ENCODE data around the gene PCGF1.
"Not testable (repeated sequence)": the region's sequence is repeated elsewhere in the genome, so short reads cannot be mapped to it uniquely, and the experiment has no call there.

Gene PCGF1

DNA sequence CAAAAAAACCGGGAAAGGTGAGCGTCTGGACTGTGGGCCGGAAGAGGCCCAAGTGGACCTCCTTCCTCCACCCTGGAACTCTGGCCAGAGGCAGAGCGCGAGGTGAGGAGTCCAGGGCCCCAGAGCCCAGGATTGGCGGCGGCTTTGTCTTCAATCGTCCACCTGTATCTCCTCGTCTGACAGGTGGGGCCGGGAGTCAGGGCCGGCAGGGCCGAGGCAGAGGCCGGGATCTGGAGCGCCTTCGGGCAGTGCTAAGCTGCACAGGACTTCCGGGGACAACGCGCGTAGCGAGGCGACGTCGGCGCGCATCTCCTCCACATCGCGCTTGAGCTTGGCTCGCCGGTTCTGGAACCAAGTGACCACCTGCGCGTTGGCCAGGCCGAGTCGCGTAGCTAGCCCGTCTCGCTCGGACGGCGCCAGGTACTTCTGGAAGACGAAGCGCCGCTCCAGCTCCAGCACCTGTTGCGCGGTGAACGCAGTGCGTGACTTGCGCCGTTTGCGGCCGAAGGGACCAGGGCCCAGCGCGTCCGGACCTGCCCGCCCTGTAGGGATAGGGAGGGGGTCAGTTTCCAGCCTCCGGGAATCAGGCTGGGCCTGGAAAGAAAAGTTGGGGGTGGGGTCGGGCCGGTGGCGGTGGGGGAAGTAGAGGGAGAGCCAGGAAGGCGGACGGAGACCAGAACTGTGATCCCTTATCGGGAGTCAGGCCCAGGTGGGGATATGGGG lies 9.6 kb downstream of the PCGF1 start:
- no peak overlapping the region for H3K27ac ChIP-seq (ENCODE audit: insufficient read depth, low read depth, low read length, poor library complexity, severe bottlenecking)
- no peaks in the 10 kb centered on the region for H3K36me3 ChIP-seq (ENCODE audit: control insufficient read depth, insufficient read depth, low read length)
- H3K27me3 ChIP-seq (ENCODE audit: control insufficient read depth, insufficient read depth, low read length, poor library complexity, severe bottlenecking), result peaks cover 80% of the 10 kb centered on the region
- 4% methylated on average over 61 of the region's 61 CpGs for WGBS, 2 experiments
- peak overlapping the region; percentile 29 for H3K4me3 ChIP-seq (ENCODE audit: insufficient read depth, low read depth, low read length)
- peaks cover 36% of the 10 kb centered on the region for H3K4me1 ChIP-seq (ENCODE audit: control insufficient read depth, insufficient read depth, low read length)
- no peaks in the 10 kb centered on the region for H3K9me3 ChIP-seq (ENCODE audit: control insufficient read depth, low read length)

DNA sequence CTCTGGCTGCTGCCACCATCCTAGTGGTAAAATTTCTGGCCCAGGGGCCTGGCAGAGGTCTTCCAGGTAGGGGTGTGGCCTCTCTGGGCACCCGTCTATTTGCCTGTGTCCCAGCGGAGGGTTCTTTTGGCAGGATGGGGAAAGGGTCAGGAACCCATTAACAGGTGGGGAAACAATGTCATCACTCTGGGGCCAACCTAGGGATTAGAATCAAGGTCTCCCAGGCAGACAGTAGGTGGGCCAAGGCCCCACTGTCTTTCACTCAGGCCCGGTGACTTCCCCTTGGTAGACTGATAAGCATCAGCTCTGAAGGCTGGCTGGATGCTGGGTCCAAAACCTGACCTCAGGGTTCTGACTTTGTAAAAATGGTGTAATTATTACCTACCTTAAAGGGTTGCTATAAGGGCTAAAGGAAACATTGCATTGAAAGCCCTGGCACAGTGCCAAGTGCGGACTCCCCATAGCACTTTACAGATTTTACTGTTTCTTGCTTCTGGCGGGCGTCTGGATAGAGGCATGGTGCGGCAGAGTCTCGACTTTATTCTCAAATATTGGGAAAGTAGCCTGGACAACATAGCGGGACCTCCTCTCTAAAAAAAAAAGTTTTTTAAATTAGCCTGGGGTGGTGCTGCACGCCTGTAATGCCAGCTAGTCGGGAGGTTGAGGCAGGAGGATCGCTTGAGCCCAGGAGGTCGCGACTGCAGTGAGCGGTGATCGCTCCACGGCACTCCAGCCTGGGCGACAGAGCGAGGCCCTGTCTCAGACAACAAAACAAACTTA lies 10.3 kb downstream of the PCGF1 start:
- Histone ChIP-seq H3K27me3 (ENCODE audit: control insufficient read depth, insufficient read depth, low read length, poor library complexity, severe bottlenecking) (peaks cover 73% of the 10 kb centered on the region), H3K9me3 (ENCODE audit: control insufficient read depth, low read length) (no peaks in the 10 kb centered on the region), H3K4me3 (ENCODE audit: insufficient read depth, low read depth, low read length) (no peak overlapping the region), H3K4me1 (ENCODE audit: control insufficient read depth, insufficient read depth, low read length) (peaks cover 28% of the 10 kb centered on the region), H3K36me3 (ENCODE audit: control insufficient read depth, insufficient read depth, low read length) (no peaks in the 10 kb centered on the region), H3K27ac (ENCODE audit: insufficient read depth, low read depth, low read length, poor library complexity, severe bottlenecking) (no peak overlapping the region)
- WGBS, 2 experiments, result 66 to 70% methylated on average over 19 of the region's 19 CpGs

GRCh38 chr2:74495440-74495839 lies 12.1 kb downstream of the PCGF1 start:
- Histone ChIP-seq H3K27ac (ENCODE audit: insufficient read depth, low read depth, low read length, poor library complexity, severe bottlenecking) (no peak overlapping the region), H3K36me3 (ENCODE audit: control insufficient read depth, insufficient read depth, low read length) (peaks cover 14% of the 10 kb centered on the region), H3K27me3 (ENCODE audit: control insufficient read depth, insufficient read depth, low read length, poor library complexity, severe bottlenecking) (peaks cover 55% of the 10 kb centered on the region), H3K4me1 (ENCODE audit: control insufficient read depth, insufficient read depth, low read length) (peaks cover 20% of the 10 kb centered on the region), H3K4me3 (ENCODE audit: insufficient read depth, low read depth, low read length) (no peak overlapping the region), H3K9me3 (ENCODE audit: control insufficient read depth, low read length) (no peaks in the 10 kb centered on the region)
- WGBS, 2 experiments, result 86 to 100% methylated on average over 1 of the region's 1 CpG

DNA sequence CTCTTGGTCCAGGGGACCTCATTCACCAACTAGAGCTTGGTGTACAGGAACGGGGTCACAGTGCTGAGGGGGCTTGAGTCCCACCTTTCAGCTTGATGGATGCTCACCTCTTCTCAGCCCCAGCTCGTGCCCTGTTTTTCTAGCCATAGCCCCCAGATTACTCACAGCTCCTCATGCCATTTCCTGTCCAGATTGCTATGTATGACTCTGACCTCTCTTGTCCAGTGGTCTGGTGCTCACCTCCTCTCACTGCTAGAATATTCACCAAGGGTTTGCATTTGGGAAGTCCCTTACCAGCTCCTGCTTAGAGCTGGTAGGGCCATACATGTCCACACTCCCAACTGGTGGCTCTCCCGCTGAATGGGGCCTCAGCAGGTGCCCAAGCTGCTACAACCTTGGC lies 13.9 kb downstream of the PCGF1 start:
- peaks cover 36% of the 10 kb centered on the region for H3K27me3 ChIP-seq (ENCODE audit: control insufficient read depth, insufficient read depth, low read length, poor library complexity, severe bottlenecking)
- no peak overlapping the region for H3K27ac ChIP-seq (ENCODE audit: insufficient read depth, low read depth, low read length, poor library complexity, severe bottlenecking)
- no peak overlapping the region for H3K4me3 ChIP-seq (ENCODE audit: insufficient read depth, low read depth, low read length)
- H3K36me3 ChIP-seq (ENCODE audit: control insufficient read depth, insufficient read depth, low read length), result peaks cover 21% of the 10 kb centered on the region
- 93 to 94% methylated on average over 3 of the region's 3 CpGs for WGBS, 2 experiments
- H3K9me3 ChIP-seq (ENCODE audit: control insufficient read depth, low read length), result no peaks in the 10 kb centered on the region
- H3K4me1 ChIP-seq (ENCODE audit: control insufficient read depth, insufficient read depth, low read length), result peaks cover 4% of the 10 kb centered on the region

DNA sequence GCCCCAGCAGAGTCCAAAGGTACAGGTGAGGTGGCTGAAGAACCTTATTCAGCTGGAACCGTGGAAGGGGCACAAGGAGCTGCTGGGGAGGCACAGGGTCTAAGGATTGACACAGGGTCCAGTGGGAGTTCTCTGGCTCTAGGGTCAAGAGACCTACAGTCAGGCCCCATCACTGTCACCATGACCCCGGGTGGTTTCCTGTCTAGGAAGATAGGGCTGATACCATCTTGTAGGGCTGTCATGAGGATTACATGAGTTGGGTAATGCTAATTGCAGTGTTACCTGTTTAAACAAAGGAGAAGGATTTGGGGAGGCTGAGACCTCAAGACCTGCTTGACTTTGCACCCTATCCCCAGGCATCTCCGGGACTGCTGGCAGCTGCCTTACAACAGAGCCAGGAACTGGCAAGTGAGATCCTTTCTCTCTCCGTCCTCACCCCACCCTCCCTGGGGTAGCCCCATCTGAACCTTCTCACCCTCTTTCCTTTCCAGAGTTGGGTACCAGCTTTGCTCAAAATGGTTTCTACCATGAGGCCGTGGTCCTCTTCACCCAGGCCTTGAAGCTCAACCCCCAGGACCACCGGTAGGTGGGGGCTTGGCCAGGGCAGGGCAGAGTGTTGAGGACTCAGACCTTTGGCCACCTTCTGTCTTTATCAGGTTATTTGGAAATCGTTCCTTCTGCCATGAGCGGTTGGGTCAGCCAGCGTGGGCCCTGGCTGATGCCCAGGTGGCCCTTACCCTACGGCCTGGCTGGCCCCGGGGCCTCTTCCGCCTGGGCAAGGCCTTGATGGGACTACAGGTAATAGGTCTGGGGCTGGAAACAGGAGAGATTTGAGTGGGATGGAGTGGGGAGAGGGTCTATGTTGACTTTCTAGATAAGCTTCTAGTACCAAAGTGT lies 15.6 kb downstream of the PCGF1 start:
- no peak overlapping the region for H3K4me3 ChIP-seq (ENCODE audit: insufficient read depth, low read depth, low read length)
- WGBS, 2 experiments, result 95 to 97% methylated on average over 12 of the region's 12 CpGs
- H3K4me1 ChIP-seq (ENCODE audit: control insufficient read depth, insufficient read depth, low read length), result no peaks in the 10 kb centered on the region
- H3K9me3 ChIP-seq (ENCODE audit: control insufficient read depth, low read length), result no peaks in the 10 kb centered on the region
- peaks cover 21% of the 10 kb centered on the region for H3K36me3 ChIP-seq (ENCODE audit: control insufficient read depth, insufficient read depth, low read length)
- peaks cover 20% of the 10 kb centered on the region for H3K27me3 ChIP-seq (ENCODE audit: control insufficient read depth, insufficient read depth, low read length, poor library complexity, severe bottlenecking)
- no peak overlapping the region for H3K27ac ChIP-seq (ENCODE audit: insufficient read depth, low read depth, low read length, poor library complexity, severe bottlenecking)

- H3K27me3 ChIP-seq (ENCODE audit: control insufficient read depth, insufficient read depth, low read length, poor library complexity, severe bottlenecking), result no peaks in the 10 kb centered on the region
- 86 to 95% methylated on average over 8 to 9 of the region's 9 CpGs for WGBS, 2 experiments
These were observed 17.6 kb downstream of the PCGF1 start for GRCh38 chr2:74489906-74490305.

DNA sequence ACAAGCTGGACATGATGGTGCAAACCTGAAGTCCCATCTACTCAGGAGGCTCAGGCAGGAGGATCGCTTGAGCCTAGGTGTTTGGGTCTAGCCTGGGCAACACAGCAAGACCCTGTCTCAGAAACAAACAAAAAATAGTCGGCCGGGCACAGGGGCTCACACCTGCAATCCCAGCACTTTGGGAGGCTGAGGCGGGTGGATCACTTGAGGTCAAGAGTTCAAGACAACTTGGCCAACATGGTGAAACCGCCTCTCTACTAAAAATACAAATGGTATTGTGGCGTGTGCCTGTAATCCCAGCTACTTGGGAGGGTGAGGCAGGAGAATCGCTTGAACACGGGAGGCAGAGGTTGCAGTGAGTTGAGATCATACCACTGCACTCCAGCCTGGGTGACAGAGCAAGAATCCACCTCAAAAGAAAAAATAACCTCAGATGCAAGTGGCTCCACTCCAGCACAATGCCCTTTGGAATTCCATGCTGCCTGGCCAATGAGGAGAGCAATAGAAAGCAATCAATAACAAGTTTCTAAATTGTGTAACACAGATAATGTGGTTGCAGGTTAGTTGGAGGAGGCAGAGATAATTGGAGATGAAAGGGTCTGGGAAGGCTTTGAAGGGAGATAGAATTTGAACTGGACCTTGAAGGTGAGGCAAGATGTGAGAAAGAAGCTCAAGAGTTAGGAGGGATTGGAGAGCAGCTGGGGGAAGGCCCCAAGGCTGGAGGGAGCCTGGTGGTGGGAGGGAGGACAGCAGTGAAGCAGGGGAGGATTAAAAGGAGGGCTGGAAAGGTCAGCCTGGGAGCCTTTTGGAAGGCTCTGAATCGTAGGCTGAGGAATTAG lies 18.6 kb downstream of the PCGF1 start:
- peaks cover 21% of the 10 kb centered on the region for H3K36me3 ChIP-seq (ENCODE audit: control insufficient read depth, insufficient read depth, low read length)
- no peak overlapping the region for H3K4me3 ChIP-seq (ENCODE audit: insufficient read depth, low read depth, low read length)
- no peak overlapping the region for H3K27ac ChIP-seq (ENCODE audit: insufficient read depth, low read depth, low read length, poor library complexity, severe bottlenecking)
- no peaks in the 10 kb centered on the region for H3K4me1 ChIP-seq (ENCODE audit: control insufficient read depth, insufficient read depth, low read length)
- H3K9me3 ChIP-seq (ENCODE audit: control insufficient read depth, low read length), result no peaks in the 10 kb centered on the region
- H3K27me3 ChIP-seq (ENCODE audit: control insufficient read depth, insufficient read depth, low read length, poor library complexity, severe bottlenecking), result no peaks in the 10 kb centered on the region
- WGBS, 2 experiments, result 91 to 92% methylated on average over 9 of the region's 9 CpGs

More at GRCh38 chr2:74489906-74490305, 17.6 kb downstream of the PCGF1 start:
- peaks cover 21% of the 10 kb centered on the region for H3K36me3 ChIP-seq (ENCODE audit: control insufficient read depth, insufficient read depth, low read length)
- H3K4me1 ChIP-seq (ENCODE audit: control insufficient read depth, insufficient read depth, low read length), result no peaks in the 10 kb centered on the region
- no peak overlapping the region for H3K27ac ChIP-seq (ENCODE audit: insufficient read depth, low read depth, low read length, poor library complexity, severe bottlenecking)
- no peaks in the 10 kb centered on the region for H3K9me3 ChIP-seq (ENCODE audit: control insufficient read depth, low read length)
- no peak overlapping the region for H3K4me3 ChIP-seq (ENCODE audit: insufficient read depth, low read depth, low read length)

GRCh38 chr2:74486141-74486540 lies 21.4 kb downstream of the PCGF1 start:
- H3K4me3 ChIP-seq (ENCODE audit: insufficient read depth, low read depth, low read length), result no peak overlapping the region
- no peaks in the 10 kb centered on the region for H3K9me3 ChIP-seq (ENCODE audit: control insufficient read depth, low read length)
- H3K27ac ChIP-seq (ENCODE audit: insufficient read depth, low read depth, low read length, poor library complexity, severe bottlenecking), result no peak overlapping the region
- WGBS, 2 experiments, result 98 to 100% methylated on average over 2 of the region's 2 CpGs
- H3K27me3 ChIP-seq (ENCODE audit: control insufficient read depth, insufficient read depth, low read length, poor library complexity, severe bottlenecking), result no peaks in the 10 kb centered on the region
- H3K36me3 ChIP-seq (ENCODE audit: control insufficient read depth, insufficient read depth, low read length), result peaks cover 13% of the 10 kb centered on the region
- peaks cover 9% of the 10 kb centered on the region for H3K4me1 ChIP-seq (ENCODE audit: control insufficient read depth, insufficient read depth, low read length)

DNA sequence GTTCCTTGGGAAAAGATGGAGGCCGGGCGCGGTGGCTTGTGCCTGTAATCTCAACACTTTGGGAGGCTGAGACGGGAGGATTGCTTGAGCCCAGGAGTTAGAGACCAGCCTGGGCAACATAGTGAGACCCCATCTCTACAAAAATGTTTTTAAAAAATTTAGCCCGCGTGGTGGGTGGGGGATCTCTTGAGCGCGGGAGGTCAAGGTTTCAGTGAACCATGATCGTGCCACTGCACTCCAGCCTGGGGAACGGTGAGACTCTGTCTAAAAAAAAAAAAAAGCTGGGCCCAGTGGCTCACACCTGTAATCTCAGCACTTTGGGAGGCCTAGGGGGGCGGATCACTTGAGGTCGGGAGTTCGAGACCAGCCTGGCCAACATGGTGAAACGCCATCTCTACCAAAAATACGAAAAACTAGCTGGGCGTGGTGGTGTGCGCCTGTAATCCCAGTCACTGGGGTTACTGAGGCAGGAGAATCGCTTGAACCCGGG lies 23.8 kb downstream of the PCGF1 start:
- H3K9me3 ChIP-seq (ENCODE audit: control insufficient read depth, low read length); H3K36me3 ChIP-seq (ENCODE audit: control insufficient read depth, insufficient read depth, low read length); H3K27ac ChIP-seq (ENCODE audit: insufficient read depth, low read depth, low read length, poor library complexity, severe bottlenecking); H3K27me3 ChIP-seq (ENCODE audit: control insufficient read depth, insufficient read depth, low read length, poor library complexity, severe bottlenecking): not testable (repeated sequence)
- Histone ChIP-seq H3K4me3 (ENCODE audit: insufficient read depth, low read depth, low read length) (peak overlapping the region; percentile 98), H3K4me1 (ENCODE audit: control insufficient read depth, insufficient read depth, low read length) (peaks cover 12% of the 10 kb centered on the region)
- WGBS, 2 experiments, result 89% methylated on average over 19 of the region's 19 CpGs
